ENCODE data around the gene ABCC6.
"Not testable (repeated sequence)": the region's sequence is repeated elsewhere in the genome, so short reads cannot be mapped to it uniquely, and the experiment has no call there.

The ABCC6 gene

GRCh38 chr16:16158082-16158658 is 65.1 kb downstream of the ABCC6 start:
- no peak for DNase-seq

DNA sequence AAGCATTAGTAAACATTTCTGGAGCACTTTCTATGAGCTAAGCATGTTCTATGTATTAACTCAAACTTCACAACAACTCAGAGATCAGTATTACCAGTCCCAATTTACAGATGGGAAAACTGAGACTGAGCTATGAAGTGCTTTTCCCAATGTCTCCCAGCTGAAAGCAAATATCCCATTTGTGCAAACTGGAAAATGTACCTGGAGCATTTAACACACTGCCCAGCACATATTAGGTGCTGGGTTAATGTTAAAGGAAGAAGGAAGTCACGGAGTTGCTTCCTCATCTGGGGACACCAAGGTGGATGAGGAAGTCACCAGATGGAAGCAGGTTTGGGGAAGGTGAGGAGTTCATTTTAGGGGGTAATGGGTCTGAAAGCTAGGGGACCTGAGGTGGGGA is 66.1 kb downstream of the ABCC6 start:
- DNase-seq, result no peak

GRCh38 chr16:16155234-16155633 is 68.1 kb downstream of the ABCC6 start:
- DNase-seq, result no peak

- no peak for DNase-seq
Observed at GRCh38 chr16:16154281-16154951, 68.9 kb downstream of the ABCC6 start.

DNA sequence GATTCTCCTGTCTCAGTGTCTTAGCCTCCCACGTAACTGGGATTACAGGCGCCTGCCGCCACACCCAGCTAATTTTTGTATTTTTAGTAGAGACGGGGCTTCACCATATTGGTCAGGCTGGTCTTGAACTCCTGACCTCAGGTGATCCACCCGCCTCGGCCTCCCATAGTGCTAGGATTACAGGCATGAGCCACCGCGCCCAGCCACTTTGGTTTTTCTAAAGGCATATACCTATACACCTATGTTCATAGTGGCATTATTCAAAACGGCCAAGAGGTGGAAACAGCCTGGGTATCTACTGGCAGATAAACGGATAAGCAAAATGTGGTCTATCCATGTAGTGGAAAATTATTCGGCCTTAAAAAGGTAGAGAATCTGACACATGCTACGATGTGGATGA is 70.3 kb downstream of the ABCC6 start:
- not testable (repeated sequence) for DNase-seq

- no peak for DNase-seq
Observed at GRCh38 chr16:16151315-16151714, 72.0 kb downstream of the ABCC6 start.

DNA sequence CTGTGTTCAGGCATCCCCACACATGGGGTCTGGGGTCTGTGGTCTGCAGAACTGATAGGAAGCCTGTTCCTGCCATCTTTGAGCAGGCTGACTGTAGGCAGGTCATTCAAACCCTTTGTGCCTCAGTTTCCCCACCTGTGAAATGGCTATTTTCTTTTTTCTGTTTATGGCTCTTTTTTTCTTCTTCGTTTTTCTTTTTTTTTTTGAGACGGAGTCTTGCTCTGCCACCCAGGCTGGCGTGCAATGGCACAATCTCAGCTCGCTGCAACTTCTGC is 72.5 kb downstream of the ABCC6 start:
- DNase-seq, result no peak

DNA sequence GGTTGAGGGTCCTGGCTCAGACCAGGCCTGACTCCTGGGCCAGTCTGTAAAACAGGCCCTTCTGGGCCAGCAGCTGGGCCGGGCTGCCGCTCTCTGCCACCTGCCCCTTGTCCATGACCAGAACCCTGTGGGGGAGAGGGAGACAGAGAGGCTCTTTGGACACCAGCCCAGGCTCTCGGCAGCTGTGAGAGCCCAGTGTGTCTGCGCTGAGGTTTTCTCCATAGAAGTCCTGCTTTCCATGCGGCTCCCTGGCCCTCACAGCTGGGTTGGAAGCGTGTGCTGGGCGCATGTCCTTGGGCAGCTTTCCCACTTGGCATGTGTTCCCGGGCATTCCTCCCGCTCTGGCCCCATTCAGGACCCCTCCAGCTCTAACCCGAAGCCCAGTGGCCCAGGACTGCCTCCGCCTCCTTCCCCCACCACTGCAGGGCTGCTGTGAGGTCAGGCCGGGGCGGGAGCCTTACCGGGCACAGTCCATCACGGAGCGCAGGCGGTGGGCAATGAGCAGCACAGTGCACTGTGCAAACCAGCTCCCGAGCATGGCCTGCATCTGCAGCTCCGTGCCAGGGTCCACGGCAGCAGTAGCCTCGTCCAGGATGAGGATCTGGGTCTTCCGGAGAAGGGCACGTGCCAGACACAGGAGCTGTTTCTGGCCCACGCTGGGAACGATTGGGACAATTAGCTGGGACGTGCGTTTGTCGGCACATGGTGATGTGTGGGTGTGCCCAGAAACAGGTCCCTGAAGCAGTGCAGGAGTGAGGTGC is 73.0 kb downstream of the ABCC6 start:
- no peak for DNase-seq

DNA sequence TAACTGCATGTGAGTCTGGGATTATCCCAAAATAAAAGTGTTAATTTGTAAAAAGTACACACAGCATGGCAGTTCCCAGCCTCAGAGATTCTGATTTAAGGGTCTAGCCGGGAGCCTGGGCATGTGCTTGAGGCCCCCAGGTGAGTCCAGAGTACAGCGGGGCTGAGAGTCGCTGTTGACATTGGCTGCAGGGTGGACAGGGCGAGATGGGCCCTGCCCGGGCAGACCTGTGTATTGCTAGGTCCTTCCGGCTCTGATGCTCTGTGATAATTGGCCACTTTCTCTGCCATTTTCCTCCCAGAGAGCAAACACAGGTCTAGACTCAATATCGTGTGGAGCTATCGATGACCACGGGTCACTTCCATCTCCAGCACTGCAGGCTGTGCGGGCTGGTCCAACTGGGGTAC is 73.6 kb downstream of the ABCC6 start:
- no peak for DNase-seq

DNA sequence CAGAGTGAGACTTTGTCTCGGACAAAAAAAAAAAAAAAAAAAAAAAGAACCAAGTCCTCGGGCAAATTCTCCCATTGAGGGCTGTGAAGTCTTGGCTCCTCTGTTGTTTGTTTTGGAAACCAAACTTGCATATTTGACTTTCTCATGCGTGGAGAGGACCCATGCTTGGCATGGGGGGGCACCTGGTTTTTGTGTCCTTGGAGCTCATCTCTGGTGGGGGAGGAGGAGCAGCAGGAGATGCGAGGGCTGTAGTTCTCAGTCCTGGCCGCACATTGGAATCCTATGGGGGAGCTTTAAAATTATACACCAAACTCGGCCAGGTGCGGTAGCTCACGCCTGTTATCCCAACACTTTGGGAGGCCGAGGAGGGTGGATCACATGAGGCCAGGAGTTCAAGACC is 74.5 kb downstream of the ABCC6 start:
- DNase-seq, result no peak

GRCh38 chr16:16148000-16148599 is 75.2 kb downstream of the ABCC6 start:
- DNase-seq, result not testable (repeated sequence)

GRCh38 chr16:16147316-16147999 is 75.8 kb downstream of the ABCC6 start:
- DNase-seq, result no peak

GRCh38 chr16:16146380-16147315 is 76.6 kb downstream of the ABCC6 start:
- no peak for DNase-seq

DNA sequence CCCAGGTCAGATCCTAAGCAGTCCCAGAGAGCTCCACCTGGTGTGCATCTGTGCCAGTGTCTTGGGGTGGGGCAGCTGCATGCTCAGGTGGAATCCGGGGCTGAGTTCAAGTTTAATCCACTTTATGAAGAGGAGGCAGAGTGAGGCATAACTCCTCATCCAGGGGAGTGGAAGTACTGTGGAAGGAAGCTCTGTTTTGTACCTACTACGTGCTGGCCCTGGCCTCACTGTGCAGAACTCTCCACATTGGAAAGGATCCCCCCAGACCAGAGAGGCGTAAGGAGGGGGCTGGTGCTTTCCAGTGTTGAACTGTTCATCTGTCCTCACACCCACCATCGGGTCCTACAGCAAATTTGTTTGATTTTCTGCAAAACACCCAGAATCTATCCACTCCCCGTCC is 78.0 kb downstream of the ABCC6 start:
- no peak for DNase-seq

DNA sequence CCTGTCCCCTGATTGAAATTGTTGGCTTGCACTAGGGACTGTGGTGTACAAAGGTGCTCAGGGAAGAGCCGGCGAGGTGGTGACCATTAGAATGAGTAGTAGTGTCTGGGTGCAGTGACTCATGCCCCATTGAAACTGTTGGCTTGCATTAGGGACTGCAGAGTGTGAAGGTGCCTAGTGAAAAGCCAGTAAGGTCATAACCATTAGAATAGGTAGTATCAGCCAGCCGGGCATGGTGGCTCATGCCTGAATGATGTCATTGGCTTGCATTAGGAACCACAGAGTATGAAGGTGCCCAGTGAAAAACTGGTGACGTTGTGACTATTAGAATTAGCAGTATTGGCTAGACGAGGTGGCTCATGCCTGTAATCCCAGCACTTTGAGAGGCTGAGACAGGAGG is 78.9 kb downstream of the ABCC6 start:
- DNase-seq, result no peak

- DNase-seq, result no peak
Observed at GRCh38 chr16:16143931-16144330, 79.4 kb downstream of the ABCC6 start.

DNA sequence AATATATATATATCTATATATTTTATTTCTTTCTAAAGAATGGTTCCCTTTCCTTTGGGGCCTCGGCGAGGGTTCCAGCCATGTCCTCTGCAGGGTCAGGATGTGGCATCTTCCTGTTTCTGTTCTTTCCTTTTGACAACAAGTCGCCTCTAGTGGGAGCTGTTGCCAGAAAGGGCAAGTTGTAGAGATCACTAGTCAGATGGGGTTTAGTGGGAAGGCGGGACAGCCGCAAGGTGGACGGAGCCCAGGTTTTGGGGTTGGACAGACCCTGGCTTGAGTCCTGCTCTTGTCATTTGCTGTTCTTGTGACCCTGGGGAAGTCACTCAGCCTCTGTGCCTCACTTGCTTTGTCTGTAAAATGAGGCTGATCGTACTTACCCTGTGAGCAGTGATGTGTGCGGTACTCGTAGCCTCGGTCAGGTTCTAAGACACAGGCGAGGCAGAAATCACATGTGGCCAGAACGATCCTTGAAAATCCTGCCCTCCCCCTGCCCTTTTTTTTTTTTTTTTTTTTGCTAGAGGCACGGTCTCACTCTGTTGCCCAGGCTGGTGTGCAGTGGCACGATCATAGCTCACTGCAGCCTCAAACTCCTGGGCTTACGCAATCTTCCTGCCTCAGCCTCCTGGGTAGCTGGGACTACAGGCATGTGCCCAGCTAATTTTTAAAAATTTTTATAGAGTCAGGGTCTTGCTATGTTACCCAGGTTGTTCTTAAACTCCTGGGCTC is 80.1 kb downstream of the ABCC6 start:
- no peak for DNase-seq

DNA sequence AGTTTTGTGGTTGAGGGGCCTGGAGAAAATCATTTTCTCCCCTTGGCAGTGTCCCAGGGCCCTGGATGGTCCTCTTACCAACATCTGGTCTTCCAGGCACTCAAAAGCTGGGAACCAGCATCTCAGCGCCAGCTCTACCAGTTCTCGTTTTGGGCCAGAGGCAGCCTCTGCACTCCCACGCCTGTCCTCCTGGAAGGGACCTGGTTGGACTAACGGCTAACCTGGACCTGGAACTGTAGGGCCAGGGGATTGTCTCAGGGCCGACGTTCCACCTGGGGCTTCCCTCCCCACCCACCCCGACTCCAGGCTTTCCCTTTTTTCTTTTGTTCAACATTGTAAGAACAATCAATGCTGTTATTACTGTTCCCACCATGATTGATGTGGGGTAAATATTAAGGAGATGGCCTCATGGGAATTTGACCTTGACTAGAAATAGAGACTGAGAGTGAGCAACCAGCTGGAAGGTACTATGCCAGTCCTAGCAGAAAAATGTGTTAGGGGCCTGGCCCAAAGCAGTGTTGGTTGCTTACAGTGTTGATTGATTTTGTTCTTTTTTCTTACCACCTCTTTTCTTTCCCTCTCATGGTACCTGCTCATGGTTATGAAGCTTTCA is 81.4 kb downstream of the ABCC6 start:
- no peak for DNase-seq

- DNase-seq, result no peak
Observed at GRCh38 chr16:16141141-16141540, 82.2 kb downstream of the ABCC6 start.

DNA sequence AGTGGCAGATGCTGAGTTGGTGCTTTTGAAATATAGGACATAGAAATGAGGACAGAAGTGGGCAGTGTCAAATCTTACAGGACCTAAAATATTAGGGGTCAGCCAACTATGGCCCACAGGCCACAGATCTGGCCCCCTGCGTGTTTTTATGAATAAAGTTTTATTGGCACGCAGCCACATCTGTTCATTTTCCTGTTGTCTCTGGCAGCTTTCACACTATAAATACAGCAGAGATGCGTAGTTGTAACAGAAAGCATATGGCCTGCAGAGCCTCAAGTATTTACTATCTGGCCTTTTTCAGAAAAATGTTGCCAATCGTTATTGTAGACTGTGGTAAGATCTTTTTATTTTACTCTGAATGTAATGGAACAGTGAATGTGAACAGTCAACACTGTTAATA is 82.8 kb downstream of the ABCC6 start:
- no peak for DNase-seq

- no peak for DNase-seq
Observed at GRCh38 chr16:16139806-16140205, 83.5 kb downstream of the ABCC6 start.
